ENCODE data around the gene SPI1.

Gene SPI1

DNA sequence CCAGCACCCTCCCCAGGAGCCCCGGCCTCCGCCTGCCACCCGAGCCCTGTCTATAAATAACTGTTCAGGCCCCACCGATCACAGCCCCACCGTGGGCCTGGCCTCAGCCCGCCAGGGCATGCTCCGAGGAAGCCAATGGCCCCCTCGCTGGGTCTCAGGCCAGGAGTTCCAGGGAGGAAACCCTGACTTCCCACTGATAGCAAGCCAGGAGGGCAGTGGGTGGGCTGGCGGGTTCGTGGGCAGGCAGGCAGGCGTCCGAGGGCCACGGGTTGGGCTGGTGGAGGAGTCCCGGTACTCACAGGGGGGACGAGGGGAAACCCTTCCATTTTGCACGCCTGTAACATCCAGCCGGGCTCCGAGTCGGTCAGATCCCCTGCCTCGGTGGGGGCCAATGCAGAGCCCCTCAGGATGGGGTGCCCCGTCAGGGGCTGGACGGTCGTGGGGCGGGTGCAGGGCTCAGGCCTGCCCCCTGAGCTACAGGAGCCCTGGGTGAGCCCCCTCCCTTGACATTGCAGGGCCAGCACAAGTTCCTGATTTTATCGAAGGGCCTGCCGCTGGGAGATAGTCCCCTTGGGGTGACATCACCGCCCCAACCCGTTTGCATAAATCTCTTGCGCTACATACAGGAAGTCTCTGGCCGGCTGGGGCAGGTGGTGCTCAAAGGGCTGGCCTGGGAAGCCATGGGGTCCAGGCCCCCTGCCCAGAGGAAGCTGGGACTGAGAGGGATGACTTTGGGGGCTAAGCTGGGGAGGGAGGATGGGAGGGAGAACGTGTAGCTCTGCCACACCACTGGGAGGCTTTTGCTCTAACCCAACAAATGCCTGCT lies at the start of gene SPI1:
SPI1 (minus strand) TSS at position 538 of the 826 bp plus-strand sequence; CDS start at position 344, 194 bp downstream.
- no peak for DNase-seq

GRCh38 chr11:47426062-47426956 lies 48.0 kb upstream of the SPI1 start, which contains the start of gene PSMC3:
TSS of gene PSMC3 (minus strand) at chr11:47426439. CDS start at chr11:47426279, 160 bp downstream.
- DNase-seq, result peak; percentile 91

DNA sequence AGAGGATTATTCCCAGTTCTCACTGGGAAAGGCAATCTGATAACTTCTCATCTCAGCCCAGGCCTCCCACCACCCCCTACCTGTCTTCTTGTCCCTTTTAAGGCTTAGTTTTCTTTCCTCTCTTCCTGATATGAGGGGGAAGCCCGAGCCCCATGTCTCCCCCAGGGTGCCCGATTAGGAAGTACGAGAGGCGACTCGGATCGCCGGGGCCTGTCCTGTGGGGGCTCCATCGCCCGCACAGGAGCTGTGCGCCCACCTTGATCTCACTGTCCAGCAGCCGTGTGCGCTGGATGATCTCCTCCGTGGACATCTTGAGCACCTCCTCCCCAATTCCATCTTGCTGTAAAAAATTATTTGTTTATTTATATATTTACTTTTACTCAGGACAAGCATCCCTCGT lies 47.3 kb upstream of the SPI1 start:
- no peak for DNase-seq

DNA sequence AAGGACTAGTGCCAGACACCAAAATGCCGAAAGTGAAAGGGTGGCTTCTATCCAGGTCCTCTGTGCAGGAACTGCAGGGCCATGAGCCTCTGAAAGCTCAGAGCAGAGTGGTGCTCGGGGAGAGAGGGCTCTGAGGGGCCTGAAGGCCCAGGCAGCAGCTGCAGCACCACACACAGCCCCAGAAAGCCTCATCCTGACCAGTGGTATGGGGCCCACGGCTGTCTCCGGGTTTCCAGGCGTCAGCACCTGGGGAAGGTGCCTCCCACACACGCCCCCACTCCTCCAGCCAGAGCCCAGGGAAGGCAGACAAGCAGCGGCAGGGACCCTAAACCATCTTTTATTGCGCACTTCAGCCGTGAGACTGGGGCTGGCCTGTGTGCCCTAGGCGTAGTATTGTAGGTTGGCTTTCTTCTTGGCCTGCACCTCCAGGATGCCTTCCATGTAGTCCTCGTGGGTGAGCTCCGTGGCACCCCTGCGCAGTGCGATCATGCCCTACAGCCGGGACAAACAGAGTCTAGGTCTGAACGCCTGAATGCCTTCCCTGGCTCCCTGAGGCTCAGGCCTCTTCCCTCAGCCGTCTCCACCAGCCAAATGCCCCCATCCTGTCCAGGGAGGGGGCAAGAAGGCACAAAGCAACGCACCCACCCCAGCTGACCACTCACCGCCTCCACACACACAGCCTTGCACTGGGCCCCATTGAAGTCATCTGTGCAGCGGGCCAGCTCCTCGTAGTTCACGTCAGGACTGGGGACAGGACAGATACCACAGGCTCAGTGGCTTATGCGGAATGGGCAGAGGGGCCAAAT lies 40.3 kb upstream of the SPI1 start:
- DNase-seq, result no peak

DNA sequence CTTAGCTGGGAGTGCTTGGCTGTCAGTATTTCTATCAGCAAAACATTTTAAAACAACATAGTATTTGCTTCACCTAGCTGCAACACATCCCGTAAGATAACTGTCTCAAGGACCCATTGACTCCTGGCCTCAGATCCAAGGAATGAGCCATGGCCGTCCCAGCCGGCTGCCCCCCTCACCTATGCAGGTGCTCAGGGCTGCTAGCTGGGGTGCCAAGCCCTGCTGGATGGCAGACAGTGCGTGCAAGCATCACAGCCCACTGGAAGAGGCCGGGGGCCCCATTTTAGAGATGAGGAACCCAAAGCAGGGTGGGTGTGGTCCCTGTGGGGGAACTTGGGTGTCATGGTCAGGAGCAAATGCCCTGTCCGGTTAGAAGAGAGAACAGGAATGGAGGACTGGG lies 39.4 kb upstream of the SPI1 start:
- no peak for DNase-seq

- DNase-seq, result no peak
Measured at GRCh38 chr11:47415949-47416472, 37.7 kb upstream of the SPI1 start.

DNA sequence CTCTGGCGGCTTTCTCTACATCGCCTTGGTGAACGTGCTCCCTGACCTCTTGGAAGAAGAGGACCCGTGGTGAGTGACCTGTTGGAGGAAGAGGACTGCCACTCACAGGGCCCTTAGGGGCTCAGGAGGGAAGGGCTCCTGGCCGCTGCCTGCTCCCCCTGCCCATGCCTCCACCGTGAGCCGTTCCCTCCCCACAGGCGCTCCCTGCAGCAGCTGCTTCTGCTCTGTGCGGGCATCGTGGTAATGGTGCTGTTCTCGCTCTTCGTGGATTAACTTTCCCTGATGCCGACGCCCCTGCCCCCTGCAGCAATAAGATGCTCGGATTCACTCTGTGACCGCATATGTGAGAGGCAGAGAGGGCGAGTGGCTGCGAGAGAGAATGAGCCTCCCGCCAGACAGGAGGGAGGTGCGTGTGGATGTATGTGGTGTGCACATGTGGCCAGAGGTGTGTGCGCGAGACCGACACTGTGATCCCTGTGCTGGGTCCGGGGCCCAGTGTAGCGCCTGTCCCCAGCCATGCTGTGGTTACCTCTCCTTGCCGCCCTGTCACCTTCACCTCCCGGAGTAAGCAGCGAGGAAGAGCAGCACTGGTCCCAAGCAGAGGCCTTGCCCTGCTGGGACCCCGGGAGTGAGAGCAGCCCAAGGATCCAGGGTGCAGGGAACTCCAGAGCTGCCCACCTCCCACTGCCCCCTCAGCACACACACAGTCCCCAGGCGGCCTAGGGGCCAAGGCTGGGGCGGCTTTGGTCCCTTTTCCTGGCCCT lies 36.9 kb upstream of the SPI1 start:
- DNase-seq, result no peak

DNA sequence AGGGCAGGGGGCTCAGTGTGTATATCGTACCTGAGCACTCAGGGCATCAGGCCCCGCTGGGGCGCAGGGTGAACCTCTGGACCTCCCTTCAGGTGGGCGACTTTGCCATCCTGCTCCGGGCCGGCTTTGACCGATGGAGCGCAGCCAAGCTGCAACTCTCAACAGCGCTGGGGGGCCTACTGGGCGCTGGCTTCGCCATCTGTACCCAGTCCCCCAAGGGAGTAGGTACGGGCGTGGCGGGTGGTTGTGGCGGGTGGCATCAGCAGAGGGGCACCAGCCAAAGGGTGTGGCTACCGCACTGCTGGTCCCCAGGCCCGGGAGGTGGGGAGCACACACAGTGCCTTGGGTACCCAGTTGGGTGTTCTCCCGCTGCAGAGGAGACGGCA lies 36.3 kb upstream of the SPI1 start:
- no peak for DNase-seq

DNA sequence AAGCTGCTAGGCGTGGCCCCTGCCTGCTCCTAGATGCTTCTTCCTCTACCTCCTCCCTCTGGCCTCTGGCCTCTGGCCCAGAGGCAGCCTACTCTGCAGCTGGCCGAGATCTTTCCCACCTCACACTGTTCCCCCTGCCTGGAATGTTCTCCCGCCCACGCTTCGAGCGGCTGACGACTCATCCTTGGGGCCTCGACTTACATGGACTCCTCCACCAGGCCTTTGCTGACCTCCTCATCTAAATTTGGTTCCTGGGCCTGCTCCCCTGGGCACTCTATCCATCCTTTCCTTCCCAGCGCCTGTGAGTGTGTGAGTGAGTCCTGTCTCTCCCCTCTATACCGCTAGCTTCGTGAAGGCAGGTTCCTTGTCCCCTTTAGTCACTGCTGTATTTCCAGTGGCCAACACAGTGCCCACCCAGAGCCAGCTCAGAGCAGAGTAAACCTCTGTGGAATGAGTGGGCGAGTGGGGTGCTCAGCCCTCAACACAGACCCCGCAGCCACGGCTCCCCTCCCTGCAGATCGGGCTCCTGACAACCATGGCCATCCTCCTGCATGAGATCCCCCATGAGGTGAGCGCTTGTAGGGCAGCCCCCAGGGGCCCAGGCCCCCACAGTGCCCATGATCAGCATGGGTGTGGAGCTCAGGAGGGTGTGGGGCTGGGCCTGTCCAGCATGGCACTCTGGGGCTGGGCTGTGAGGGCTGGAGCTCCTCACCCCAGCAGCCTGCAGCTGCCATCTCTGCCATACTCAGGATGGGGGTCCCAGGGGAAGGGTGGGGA lies 35.7 kb upstream of the SPI1 start:
- DNase-seq, result no peak

- no peak for DNase-seq
Measured at GRCh38 chr11:47413351-47413750, 35.0 kb upstream of the SPI1 start.

- DNase-seq, result no peak
Measured at GRCh38 chr11:47411884-47412746, 33.8 kb upstream of the SPI1 start.

- DNase-seq, result peak; percentile 52
Measured at GRCh38 chr11:47410370-47411264, 32.3 kb upstream of the SPI1 start.

GRCh38 chr11:47409440-47410369 lies 31.4 kb upstream of the SPI1 start:
- DNase-seq, result no peak

DNA sequence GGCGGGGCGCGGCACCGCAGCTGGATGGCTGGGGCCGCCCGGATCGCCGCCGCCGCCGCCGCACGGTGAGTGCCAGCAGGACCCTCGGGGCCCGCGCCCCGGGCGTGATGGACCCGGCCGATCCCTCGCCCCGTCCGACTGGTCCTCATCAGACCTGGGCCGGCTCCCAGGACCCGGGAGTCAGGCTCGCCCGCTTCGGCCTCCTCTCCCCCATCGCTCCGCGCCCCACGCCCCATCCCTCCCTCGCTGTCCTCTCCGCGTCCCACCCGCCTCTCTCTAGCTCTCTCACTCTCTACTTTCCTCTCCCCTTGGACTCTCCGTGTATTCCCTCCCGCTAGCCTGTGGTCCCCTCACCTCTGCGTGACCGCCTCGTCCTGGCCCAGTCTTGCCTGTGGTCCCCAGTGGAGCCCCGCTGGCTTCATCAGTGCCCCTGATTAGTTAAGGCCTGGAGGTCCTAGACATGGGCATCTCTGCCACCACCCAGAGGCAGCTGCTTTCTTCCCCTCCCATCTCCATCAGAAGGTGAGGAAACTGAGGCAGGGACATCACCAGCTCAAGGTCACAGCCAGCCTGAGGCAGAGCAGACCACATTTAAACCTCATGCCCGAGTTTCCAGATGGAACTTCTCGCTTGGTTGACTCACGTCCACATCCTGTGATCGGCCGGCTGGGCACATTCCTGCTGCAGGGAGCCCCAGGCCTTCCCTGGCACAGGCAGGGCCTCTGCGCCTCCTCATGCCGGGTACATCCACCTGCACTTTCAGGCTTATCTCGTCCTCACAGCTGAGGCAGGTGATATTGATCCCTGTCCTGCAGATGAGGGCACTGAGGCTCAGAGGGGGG lies 30.5 kb upstream of the SPI1 start:
- no peak for DNase-seq

GRCh38 chr11:47407746-47408590 lies 29.6 kb upstream of the SPI1 start, which contains the start of gene SLC39A13:
TSS of gene SLC39A13 (plus strand) at chr11:47408590. CDS start at chr11:47410095, 1,505 bp downstream.
- peak; percentile 57 for DNase-seq
